ENCODE data around the gene OR52E5. TPM values are rescaled to one million over a fixed set of nuclear protein-coding genes. Genes with fewer than 3 reads are reported as not detected.

Gene OR52E5
- total and polyA plus RNA-seq, 10 of the 15 experiments (the other 5 are each of a cell fraction or from before 2014, with no cell fraction given), result not detected

DNA sequence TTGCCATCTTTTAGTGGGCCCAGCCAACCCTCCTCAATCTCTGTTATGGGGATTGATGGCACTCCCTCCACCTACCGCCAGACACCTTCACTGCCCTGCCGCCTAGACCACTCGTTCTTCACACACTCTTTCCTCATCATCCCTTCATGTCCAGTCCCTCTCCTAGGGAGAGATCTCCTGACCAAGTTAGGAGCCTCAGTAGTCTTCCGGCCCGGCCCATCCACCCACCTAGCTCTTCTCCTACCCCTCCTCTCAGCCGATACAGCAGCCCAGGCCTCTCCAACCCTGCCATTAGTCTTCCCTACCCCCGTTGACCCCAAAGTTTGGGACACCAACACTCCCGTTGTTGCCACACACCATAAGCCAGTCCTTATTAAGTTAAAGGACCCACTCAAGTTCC is 38.1 kb downstream of the OR52E5 start:
- Histone ChIP-seq H3K4me3 (no peak overlapping the region), H3K4me2 (ENCODE audit: control insufficient read depth, insufficient read depth) (no peak overlapping the region), H4K20me1 (ENCODE audit: control insufficient read depth, insufficient read depth) (no peaks in the 10 kb centered on the region), H3K4me1 (ENCODE audit: control insufficient read depth, insufficient read depth, low read length) (no peaks in the 10 kb centered on the region), H3K9me3 (replicated peaks; ENCODE audit: control insufficient read depth, insufficient read depth, low read length) (no peaks in the 10 kb centered on the region; the same call in 2 of the 3 replicates), H3K27me3 (replicated peaks in 1 of 2; ENCODE audit: control insufficient read depth in 2 of 2, insufficient read depth in 2 of 2, low read length in 1 of 2) (no peaks in the 10 kb centered on the region), H3K9ac (ENCODE audit: control insufficient read depth, insufficient read depth, low read length) (no peak overlapping the region), H2AFZ (ENCODE audit: control insufficient read depth, low read depth, low read length) (no peak overlapping the region), H3K27ac (ENCODE audit: control insufficient read depth, insufficient read depth) (no peak overlapping the region), H3K36me3 (ENCODE audit: control insufficient read depth in 2 of 2, insufficient read depth in 2 of 2, low read length in 1 of 2) (no peaks in the 10 kb centered on the region), H3K79me2 (ENCODE audit: control insufficient read depth, insufficient read depth, low read length) (no peaks in the 10 kb centered on the region)
- ChIA-PET SMC1A (ENCODE audit: uncharacterized antibody, unreplicated experiment) (no interaction called here), POLR2A (no interaction called here), CTCF (no interaction called here), RAD21 (ENCODE audit: unreplicated experiment) (no interaction called here)
- WGBS (ENCODE audit: insufficient coverage, insufficient replicate concordance, low lambda C conversion rate, missing lambda C conversion rate), result 53% methylated on average over 8 of the region's 8 CpGs
- no peak for DNase-seq (ENCODE audit: low read depth, low spot score)
- BruUV-seq (replicated peaks), result no TSS peak
- intact Hi-C loops (cut with micrococcal nuclease; ENCODE audit: unreplicated experiment) (no loop called here), in situ Hi-C loops (cut with MboI) (no loop called here)
- TF ChIP-seq MTA3 (IDR thresholded peaks at IDR 0.05; ENCODE audit: borderline replicate concordance, low read length) (no peak), PML (IDR thresholded peaks at IDR 0.05; ENCODE audit: low read length) (no peak), MYB (IDR thresholded peaks at IDR 0.05; ENCODE audit: borderline replicate concordance, low read depth, low read length) (no peak), SMAD1 (IDR thresholded peaks at IDR 0.05; ENCODE audit: low read depth, partially characterized antibody) (no peak), HDAC6 (IDR thresholded peaks at IDR 0.05; ENCODE audit: unreplicated experiment) (no peak), PAX5 (IDR thresholded peaks at IDR 0.05; ENCODE audit: borderline replicate concordance, low read depth, low read length) (no peak), ZNF24 (IDR thresholded peaks at IDR 0.05) (no peak), NR2C2 (IDR thresholded peaks at IDR 0.05; ENCODE audit: borderline replicate concordance, control insufficient read depth, insufficient read length, low read depth) (no peak), ZZZ3 (IDR thresholded peaks at IDR 0.05; ENCODE audit: control insufficient read depth, insufficient read length, low read depth) (no peak), IKZF2 (IDR thresholded peaks at IDR 0.05) (no peak), MEF2A (IDR thresholded peaks at IDR 0.05; ENCODE audit: insufficient read depth, low read depth, low read length) (no peak), CHD4 (IDR thresholded peaks at IDR 0.05) (no peak), JUNB (IDR thresholded peaks at IDR 0.05) (no peak)
- TF ChIP-seq, protein P1, sequence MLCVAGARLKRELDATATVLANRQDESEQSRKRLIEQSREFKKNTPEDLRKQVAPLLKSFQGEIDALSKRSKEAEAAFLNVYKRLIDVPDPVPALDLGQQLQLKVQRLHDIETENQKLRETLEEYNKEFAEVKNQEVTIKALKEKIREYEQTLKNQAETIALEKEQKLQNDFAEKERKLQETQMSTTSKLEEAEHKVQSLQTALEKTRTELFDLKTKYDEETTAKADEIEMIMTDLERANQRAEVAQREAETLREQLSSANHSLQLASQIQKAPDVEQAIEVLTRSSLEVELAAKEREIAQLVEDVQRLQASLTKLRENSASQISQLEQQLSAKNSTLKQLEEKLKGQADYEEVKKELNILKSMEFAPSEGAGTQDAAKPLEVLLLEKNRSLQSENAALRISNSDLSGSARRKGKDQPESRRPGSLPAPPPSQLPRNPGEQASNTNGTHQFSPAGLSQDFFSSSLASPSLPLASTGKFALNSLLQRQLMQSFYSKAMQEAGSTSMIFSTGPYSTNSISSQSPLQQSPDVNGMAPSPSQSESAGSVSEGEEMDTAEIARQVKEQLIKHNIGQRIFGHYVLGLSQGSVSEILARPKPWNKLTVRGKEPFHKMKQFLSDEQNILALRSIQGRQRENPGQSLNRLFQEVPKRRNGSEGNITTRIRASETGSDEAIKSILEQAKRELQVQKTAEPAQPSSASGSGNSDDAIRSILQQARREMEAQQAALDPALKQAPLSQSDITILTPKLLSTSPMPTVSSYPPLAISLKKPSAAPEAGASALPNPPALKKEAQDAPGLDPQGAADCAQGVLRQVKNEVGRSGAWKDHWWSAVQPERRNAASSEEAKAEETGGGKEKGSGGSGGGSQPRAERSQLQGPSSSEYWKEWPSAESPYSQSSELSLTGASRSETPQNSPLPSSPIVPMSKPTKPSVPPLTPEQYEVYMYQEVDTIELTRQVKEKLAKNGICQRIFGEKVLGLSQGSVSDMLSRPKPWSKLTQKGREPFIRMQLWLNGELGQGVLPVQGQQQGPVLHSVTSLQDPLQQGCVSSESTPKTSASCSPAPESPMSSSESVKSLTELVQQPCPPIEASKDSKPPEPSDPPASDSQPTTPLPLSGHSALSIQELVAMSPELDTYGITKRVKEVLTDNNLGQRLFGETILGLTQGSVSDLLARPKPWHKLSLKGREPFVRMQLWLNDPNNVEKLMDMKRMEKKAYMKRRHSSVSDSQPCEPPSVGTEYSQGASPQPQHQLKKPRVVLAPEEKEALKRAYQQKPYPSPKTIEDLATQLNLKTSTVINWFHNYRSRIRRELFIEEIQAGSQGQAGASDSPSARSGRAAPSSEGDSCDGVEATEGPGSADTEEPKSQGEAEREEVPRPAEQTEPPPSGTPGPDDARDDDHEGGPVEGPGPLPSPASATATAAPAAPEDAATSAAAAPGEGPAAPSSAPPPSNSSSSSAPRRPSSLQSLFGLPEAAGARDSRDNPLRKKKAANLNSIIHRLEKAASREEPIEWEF (IDR thresholded peaks at IDR 0.05; ENCODE audit: insufficient replicate concordance, low read depth, low read length), result no peak
- TF ChIP-seq, protein P2, sequence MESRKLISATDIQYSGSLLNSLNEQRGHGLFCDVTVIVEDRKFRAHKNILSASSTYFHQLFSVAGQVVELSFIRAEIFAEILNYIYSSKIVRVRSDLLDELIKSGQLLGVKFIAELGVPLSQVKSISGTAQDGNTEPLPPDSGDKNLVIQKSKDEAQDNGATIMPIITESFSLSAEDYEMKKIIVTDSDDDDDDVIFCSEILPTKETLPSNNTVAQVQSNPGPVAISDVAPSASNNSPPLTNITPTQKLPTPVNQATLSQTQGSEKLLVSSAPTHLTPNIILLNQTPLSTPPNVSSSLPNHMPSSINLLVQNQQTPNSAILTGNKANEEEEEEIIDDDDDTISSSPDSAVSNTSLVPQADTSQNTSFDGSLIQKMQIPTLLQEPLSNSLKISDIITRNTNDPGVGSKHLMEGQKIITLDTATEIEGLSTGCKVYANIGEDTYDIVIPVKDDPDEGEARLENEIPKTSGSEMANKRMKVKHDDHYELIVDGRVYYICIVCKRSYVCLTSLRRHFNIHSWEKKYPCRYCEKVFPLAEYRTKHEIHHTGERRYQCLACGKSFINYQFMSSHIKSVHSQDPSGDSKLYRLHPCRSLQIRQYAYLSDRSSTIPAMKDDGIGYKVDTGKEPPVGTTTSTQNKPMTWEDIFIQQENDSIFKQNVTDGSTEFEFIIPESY (IDR thresholded peaks at IDR 0.05), result no peak
- no peak for FAIRE-seq
- ATAC-seq, result no peak
